Measurements from ENCODE around the gene CDS2.

Gene CDS2

GRCh38 chr20:5141615-5142014 lies 14.8 kb downstream of the CDS2 start:
- Histone ChIP-seq H3K27me3 (ENCODE audit: low read depth, low read length) (no peaks in the 10 kb centered on the region), H3K4me1 (ENCODE audit: control insufficient read depth in 1 of 2, insufficient read depth in 2 of 2, low read length in 2 of 2) (peaks cover 6 to 41% of the 10 kb centered on the region in 2 donors)

GRCh38 chr20:5143851-5144250 lies 17.0 kb downstream of the CDS2 start:
- Histone ChIP-seq H3K4me1 (ENCODE audit: control insufficient read depth in 1 of 2, insufficient read depth in 2 of 2, low read length in 2 of 2) (peaks cover 13 to 53% of the 10 kb centered on the region in 2 donors), H3K4me3 (ENCODE audit: low read depth in 1 of 2, low read length in 2 of 2) (no peak overlapping the region), H3K27ac (ENCODE audit: low read length) (no peak overlapping the region)

More at GRCh38 chr20:5141615-5142014, 14.8 kb downstream of the CDS2 start:
- Histone ChIP-seq H3K36me3 (ENCODE audit: control insufficient read depth in 1 of 2, insufficient read depth in 2 of 2, low read length in 2 of 2) (no peaks in the 10 kb centered on the region), H3K4me3 (ENCODE audit: low read depth in 1 of 2, low read length in 2 of 2) (no peak overlapping the region), H3K27ac (ENCODE audit: low read length) (no peak overlapping the region), H3K9me3 (ENCODE audit: control insufficient read depth in 1 of 2, low read length in 2 of 2) (no peaks in the 10 kb centered on the region)

GRCh38 chr20:5145365-5146098 lies 18.7 kb downstream of the CDS2 start:
- Histone ChIP-seq H3K9me3 (ENCODE audit: control insufficient read depth in 1 of 2, low read length in 2 of 2) (no peaks in the 10 kb centered on the region), H3K36me3 (ENCODE audit: control insufficient read depth in 1 of 2, insufficient read depth in 2 of 2, low read length in 2 of 2) (no peaks in the 10 kb centered on the region), H3K4me3 (ENCODE audit: low read depth in 1 of 2, low read length in 2 of 2) (no peak overlapping the region), H3K27ac (ENCODE audit: low read length) (no peak overlapping the region), H3K4me1 (ENCODE audit: control insufficient read depth in 1 of 2, insufficient read depth in 2 of 2, low read length in 2 of 2) (peaks cover 8 to 67% of the 10 kb centered on the region in 2 donors), H3K27me3 (ENCODE audit: low read depth, low read length) (no peaks in the 10 kb centered on the region)

More at GRCh38 chr20:5143851-5144250, 17.0 kb downstream of the CDS2 start:
- no peaks in the 10 kb centered on the region for H3K9me3 ChIP-seq (ENCODE audit: control insufficient read depth in 1 of 2, low read length in 2 of 2)
- no peaks in the 10 kb centered on the region for H3K27me3 ChIP-seq (ENCODE audit: low read depth, low read length)
- no peaks in the 10 kb centered on the region for H3K36me3 ChIP-seq (ENCODE audit: control insufficient read depth in 1 of 2, insufficient read depth in 2 of 2, low read length in 2 of 2)

- H3K36me3 ChIP-seq (ENCODE audit: control insufficient read depth in 1 of 2, insufficient read depth in 2 of 2, low read length in 2 of 2): no peaks in the 10 kb centered on the region
- no peaks in the 10 kb centered on the region for H3K27me3 ChIP-seq (ENCODE audit: low read depth, low read length)
- H3K4me3 ChIP-seq (ENCODE audit: low read depth in 1 of 2, low read length in 2 of 2): no peak overlapping the region
- no peak overlapping the region for H3K27ac ChIP-seq (ENCODE audit: low read length)
- no peaks in the 10 kb centered on the region for H3K9me3 ChIP-seq (ENCODE audit: control insufficient read depth in 1 of 2, low read length in 2 of 2)
- peaks cover 7 to 67% of the 10 kb centered on the region in 2 donors for H3K4me1 ChIP-seq (ENCODE audit: control insufficient read depth in 1 of 2, insufficient read depth in 2 of 2, low read length in 2 of 2)
Measured at GRCh38 chr20:5146099-5146668, 19.4 kb downstream of the CDS2 start.

GRCh38 chr20:5146871-5147592 lies 20.2 kb downstream of the CDS2 start:
- Histone ChIP-seq H3K9me3 (ENCODE audit: control insufficient read depth in 1 of 2, low read length in 2 of 2) (no peaks in the 10 kb centered on the region), H3K27ac (ENCODE audit: low read length) (no peak overlapping the region), H3K36me3 (ENCODE audit: control insufficient read depth in 1 of 2, insufficient read depth in 2 of 2, low read length in 2 of 2) (no peaks in the 10 kb centered on the region), H3K4me1 (ENCODE audit: control insufficient read depth in 1 of 2, insufficient read depth in 2 of 2, low read length in 2 of 2) (peaks cover 7 to 58% of the 10 kb centered on the region in 2 donors), H3K4me3 (ENCODE audit: low read depth in 1 of 2, low read length in 2 of 2) (no peak overlapping the region), H3K27me3 (ENCODE audit: low read depth, low read length) (no peaks in the 10 kb centered on the region)

GRCh38 chr20:5148581-5148980 lies 21.8 kb downstream of the CDS2 start:
- no peaks in the 10 kb centered on the region for H3K9me3 ChIP-seq (ENCODE audit: control insufficient read depth in 1 of 2, low read length in 2 of 2)
- H3K27ac ChIP-seq (ENCODE audit: low read length): no peak overlapping the region
- H3K36me3 ChIP-seq (ENCODE audit: control insufficient read depth in 1 of 2, insufficient read depth in 2 of 2, low read length in 2 of 2): no peaks in the 10 kb centered on the region
- H3K27me3 ChIP-seq (ENCODE audit: low read depth, low read length): no peaks in the 10 kb centered on the region
- peaks cover 7 to 60% of the 10 kb centered on the region in 2 donors for H3K4me1 ChIP-seq (ENCODE audit: control insufficient read depth in 1 of 2, insufficient read depth in 2 of 2, low read length in 2 of 2)
- H3K4me3 ChIP-seq (ENCODE audit: low read depth in 1 of 2, low read length in 2 of 2): no peak overlapping the region

- Histone ChIP-seq H3K4me3 (ENCODE audit: low read depth in 1 of 2, low read length in 2 of 2) (no peak overlapping the region), H3K27ac (ENCODE audit: low read length) (no peak overlapping the region), H3K9me3 (ENCODE audit: control insufficient read depth in 1 of 2, low read length in 2 of 2) (no peaks in the 10 kb centered on the region), H3K27me3 (ENCODE audit: low read depth, low read length) (no peaks in the 10 kb centered on the region), H3K36me3 (ENCODE audit: control insufficient read depth in 1 of 2, insufficient read depth in 2 of 2, low read length in 2 of 2) (no peaks in the 10 kb centered on the region), H3K4me1 (ENCODE audit: control insufficient read depth in 1 of 2, insufficient read depth in 2 of 2, low read length in 2 of 2) (peaks cover 7 to 68% of the 10 kb centered on the region in 2 donors)
Measured at GRCh38 chr20:5149892-5150225, 23.1 kb downstream of the CDS2 start.

- no peaks in the 10 kb centered on the region for H3K9me3 ChIP-seq (ENCODE audit: control insufficient read depth in 1 of 2, low read length in 2 of 2)
- H3K27me3 ChIP-seq (ENCODE audit: low read depth, low read length): no peaks in the 10 kb centered on the region
- no peak overlapping the region for H3K4me3 ChIP-seq (ENCODE audit: low read depth in 1 of 2, low read length in 2 of 2)
- peaks cover 7 to 67% of the 10 kb centered on the region in 2 donors for H3K4me1 ChIP-seq (ENCODE audit: control insufficient read depth in 1 of 2, insufficient read depth in 2 of 2, low read length in 2 of 2)
- no peak overlapping the region for H3K27ac ChIP-seq (ENCODE audit: low read length)
- H3K36me3 ChIP-seq (ENCODE audit: control insufficient read depth in 1 of 2, insufficient read depth in 2 of 2, low read length in 2 of 2): no peaks in the 10 kb centered on the region
Measured at GRCh38 chr20:5150226-5151076, 23.6 kb downstream of the CDS2 start.

- H3K4me3 ChIP-seq (ENCODE audit: low read depth in 1 of 2, low read length in 2 of 2): no peak overlapping the region
- no peaks in the 10 kb centered on the region for H3K36me3 ChIP-seq (ENCODE audit: control insufficient read depth in 1 of 2, insufficient read depth in 2 of 2, low read length in 2 of 2)
- no peak overlapping the region for H3K27ac ChIP-seq (ENCODE audit: low read length)
- no peaks in the 10 kb centered on the region for H3K27me3 ChIP-seq (ENCODE audit: low read depth, low read length)
- peaks cover 6 to 58% of the 10 kb centered on the region in 2 donors for H3K4me1 ChIP-seq (ENCODE audit: control insufficient read depth in 1 of 2, insufficient read depth in 2 of 2, low read length in 2 of 2)
- H3K9me3 ChIP-seq (ENCODE audit: control insufficient read depth in 1 of 2, low read length in 2 of 2): no peaks in the 10 kb centered on the region
Measured at GRCh38 chr20:5153152-5153467, 26.3 kb downstream of the CDS2 start.

GRCh38 chr20:5153612-5154542 lies 27.1 kb downstream of the CDS2 start:
- Histone ChIP-seq H3K27me3 (ENCODE audit: low read depth, low read length) (no peaks in the 10 kb centered on the region), H3K27ac (ENCODE audit: low read length) (no peak overlapping the region), H3K4me3 (ENCODE audit: low read depth in 1 of 2, low read length in 2 of 2) (no peak overlapping the region), H3K36me3 (ENCODE audit: control insufficient read depth in 1 of 2, insufficient read depth in 2 of 2, low read length in 2 of 2) (no peaks in the 10 kb centered on the region), H3K9me3 (ENCODE audit: control insufficient read depth in 1 of 2, low read length in 2 of 2) (no peaks in the 10 kb centered on the region), H3K4me1 (ENCODE audit: control insufficient read depth in 1 of 2, insufficient read depth in 2 of 2, low read length in 2 of 2) (peaks cover 0 to 51% of the 10 kb centered on the region in 2 donors)
